Measurements from ENCODE around the gene RSU1.

DNA sequence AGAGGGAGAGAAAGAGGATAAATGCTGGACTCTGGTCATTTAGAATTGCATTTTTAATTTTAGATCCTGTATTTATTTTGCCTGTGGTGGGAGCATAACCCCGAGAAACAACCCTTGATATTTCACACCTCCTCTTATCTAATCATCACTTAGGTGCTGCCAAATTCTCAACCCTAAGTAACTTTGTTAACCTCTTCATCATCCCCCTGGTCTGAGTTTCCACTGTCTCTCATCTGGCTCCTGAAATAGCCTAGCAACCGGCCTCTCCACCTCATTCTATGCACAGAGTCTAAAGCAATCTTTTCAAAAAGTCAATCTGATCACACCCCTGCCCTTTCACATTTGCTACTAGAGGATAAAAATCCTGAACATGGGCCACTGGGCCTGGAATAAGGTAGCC lies 177.1 kb downstream of the RSU1 start:
- no peak for TF ChIP-seq RARB (CRISPR knock-in tag; IDR thresholded peaks at IDR 0.05)
- TF ChIP-seq TCF4 (CRISPR knock-in tag; IDR thresholded peaks at IDR 0.05; ENCODE audit: borderline replicate concordance): no peak
- TF ChIP-seq, protein P1, sequence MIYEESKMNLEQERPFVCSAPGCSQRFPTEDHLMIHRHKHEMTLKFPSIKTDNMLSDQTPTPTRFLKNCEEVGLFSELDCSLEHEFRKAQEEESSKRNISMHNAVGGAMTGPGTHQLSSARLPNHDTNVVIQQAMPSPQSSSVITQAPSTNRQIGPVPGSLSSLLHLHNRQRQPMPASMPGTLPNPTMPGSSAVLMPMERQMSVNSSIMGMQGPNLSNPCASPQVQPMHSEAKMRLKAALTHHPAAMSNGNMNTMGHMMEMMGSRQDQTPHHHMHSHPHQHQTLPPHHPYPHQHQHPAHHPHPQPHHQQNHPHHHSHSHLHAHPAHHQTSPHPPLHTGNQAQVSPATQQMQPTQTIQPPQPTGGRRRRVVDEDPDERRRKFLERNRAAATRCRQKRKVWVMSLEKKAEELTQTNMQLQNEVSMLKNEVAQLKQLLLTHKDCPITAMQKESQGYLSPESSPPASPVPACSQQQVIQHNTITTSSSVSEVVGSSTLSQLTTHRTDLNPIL (CRISPR knock-in tag; IDR thresholded peaks at IDR 0.05; ENCODE audit: low read depth): no peak
- no peak for TF ChIP-seq ARNTL (CRISPR knock-in tag; IDR thresholded peaks at IDR 0.05; ENCODE audit: borderline replicate concordance, low read depth)
- no peak for TF ChIP-seq ZFP3 (CRISPR knock-in tag; IDR thresholded peaks at IDR 0.05)
- no peak for TF ChIP-seq BACH2 (CRISPR knock-in tag; IDR thresholded peaks at IDR 0.05; ENCODE audit: borderline replicate concordance)
- no peak for TF ChIP-seq GLIS3 (CRISPR knock-in tag; IDR thresholded peaks at IDR 0.05)
- no peak for TF ChIP-seq ZFP30 (CRISPR knock-in tag; IDR thresholded peaks at IDR 0.05)
- TF ChIP-seq ESRRG (CRISPR knock-in tag; IDR thresholded peaks at IDR 0.05): no peak
- TF ChIP-seq, protein P2, sequence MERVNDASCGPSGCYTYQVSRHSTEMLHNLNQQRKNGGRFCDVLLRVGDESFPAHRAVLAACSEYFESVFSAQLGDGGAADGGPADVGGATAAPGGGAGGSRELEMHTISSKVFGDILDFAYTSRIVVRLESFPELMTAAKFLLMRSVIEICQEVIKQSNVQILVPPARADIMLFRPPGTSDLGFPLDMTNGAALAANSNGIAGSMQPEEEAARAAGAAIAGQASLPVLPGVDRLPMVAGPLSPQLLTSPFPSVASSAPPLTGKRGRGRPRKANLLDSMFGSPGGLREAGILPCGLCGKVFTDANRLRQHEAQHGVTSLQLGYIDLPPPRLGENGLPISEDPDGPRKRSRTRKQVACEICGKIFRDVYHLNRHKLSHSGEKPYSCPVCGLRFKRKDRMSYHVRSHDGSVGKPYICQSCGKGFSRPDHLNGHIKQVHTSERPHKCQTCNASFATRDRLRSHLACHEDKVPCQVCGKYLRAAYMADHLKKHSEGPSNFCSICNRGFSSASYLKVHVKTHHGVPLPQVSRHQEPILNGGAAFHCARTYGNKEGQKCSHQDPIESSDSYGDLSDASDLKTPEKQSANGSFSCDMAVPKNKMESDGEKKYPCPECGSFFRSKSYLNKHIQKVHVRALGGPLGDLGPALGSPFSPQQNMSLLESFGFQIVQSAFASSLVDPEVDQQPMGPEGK (CRISPR knock-in tag; IDR thresholded peaks at IDR 0.05; ENCODE audit: borderline replicate concordance): no peak
- no peak for TF ChIP-seq ZC3H10 (CRISPR knock-in tag; IDR thresholded peaks at IDR 0.05)
